OCI-LY1 (cell line): ENCODE data around the gene PRTN3.

Experiments used
- H2AFZ ChIP-seq: fragments of 200-600 bp; sonication (generic), shearing (Covaris generic); 2 replicates; pipeline ENCODE4 v1.6.0; 2014; ENCODE audit warnings: antibody characterized with exemption, mild to moderate bottlenecking, low read length
- H3F3A ChIP-seq: fragments of 200-600 bp; sonication (generic), shearing (Covaris generic); 2 replicates; pipeline ENCODE4 v1.6.0; 2014; ENCODE audit warnings: mild to moderate bottlenecking, antibody characterized with exemption, low read length, moderate library complexity; ENCODE audit not compliant: insufficient read depth
- H3K27ac ChIP-seq: fragments of 200-600 bp; sonication (generic); 2 replicates; pipeline ENCODE4 v1.5.1; 2014; ENCODE audit warnings: low read length, mixed run types, mild to moderate bottlenecking, low read depth; ENCODE audit not compliant: poor library complexity, severe bottlenecking
- H3K27me3 ChIP-seq: fragments of 200-600 bp; sonication (generic); 2 replicates; pipeline ENCODE4 v1.6.0; 2014; ENCODE audit warnings: antibody characterized with exemption, mild to moderate bottlenecking, low read length, moderate library complexity; ENCODE audit not compliant: insufficient read depth
- H3K36me3 ChIP-seq: fragments of 200-600 bp; sonication (generic); 2 replicates; pipeline ENCODE4 v1.6.1; 2014; ENCODE audit warnings: mild to moderate bottlenecking, antibody characterized with exemption, low read length, moderate library complexity, mixed read lengths; ENCODE audit not compliant: insufficient read depth
- H3K4me1 ChIP-seq: fragments of 200-600 bp; sonication (generic); 2 replicates; pipeline ENCODE4 v1.5.1; 2014; ENCODE audit warnings: mild to moderate bottlenecking, low read length, moderate library complexity; ENCODE audit not compliant: insufficient read depth, severe bottlenecking
- H3K4me2 ChIP-seq: fragments of 200-600 bp; sonication (generic), shearing (Covaris generic); 2 replicates; pipeline ENCODE4 v1.6.1; 2014; ENCODE audit warnings: low read length
- H3K4me3 ChIP-seq: fragments of 200-600 bp; sonication (generic); 2 replicates; pipeline ENCODE4 v1.5.1; 2014; ENCODE audit warnings: low read length, low read depth, mild to moderate bottlenecking, mixed read lengths; ENCODE audit not compliant: poor library complexity, severe bottlenecking
- H3K79me2 ChIP-seq: fragments of 200-600 bp; shearing (Covaris generic); 2 replicates; pipeline ENCODE4 v1.6.1; 2016; ENCODE audit warnings: mixed run types, low read length, mixed read lengths; ENCODE audit not compliant: insufficient read depth
- H3K9ac ChIP-seq: fragments of 200-600 bp; sonication (generic), shearing (Covaris generic); 2 replicates; pipeline ENCODE4 v1.6.1; 2014; ENCODE audit warnings: mild to moderate bottlenecking, low read length, mixed read lengths
- H3K9me2 ChIP-seq: fragments of 200-600 bp; sonication (generic), shearing (Covaris generic); 2 replicates; pipeline ENCODE4 v1.6.1; 2014; ENCODE audit warnings: low read depth, mild to moderate bottlenecking, low read length, mixed read lengths
- H3K9me3 ChIP-seq: fragments of 200-600 bp; shearing (Covaris generic); 2 replicates; pipeline ENCODE4 v1.6.1; 2014; ENCODE audit warnings: low read length, mixed read lengths
- H4K20me1 ChIP-seq: fragments of 200-600 bp; sonication (generic), shearing (Covaris generic); 2 replicates; pipeline ENCODE4 v1.6.0; 2016; ENCODE audit warnings: mild to moderate bottlenecking, low read length; ENCODE audit not compliant: insufficient read depth
- CTCF ChIP-seq: fragments of 200-600 bp; sonication (generic), shearing (Covaris generic); IDR thresholded peaks from 2 replicates; pipeline ENCODE4 v1.5.1; 2017; ENCODE audit warnings: mild to moderate bottlenecking, antibody characterized with exemption, low read length, moderate library complexity, mixed read lengths
- EZH2 ChIP-seq: fragments of 200-600 bp; sonication (generic), shearing (Covaris generic); IDR thresholded peaks from 2 replicates; pipeline ENCODE4 v1.8.0; 2017; ENCODE audit warnings: borderline replicate concordance, mixed run types, mild to moderate bottlenecking, antibody characterized with exemption, low read length, moderate library complexity, mixed read lengths

PRTN3 gene, protein sequence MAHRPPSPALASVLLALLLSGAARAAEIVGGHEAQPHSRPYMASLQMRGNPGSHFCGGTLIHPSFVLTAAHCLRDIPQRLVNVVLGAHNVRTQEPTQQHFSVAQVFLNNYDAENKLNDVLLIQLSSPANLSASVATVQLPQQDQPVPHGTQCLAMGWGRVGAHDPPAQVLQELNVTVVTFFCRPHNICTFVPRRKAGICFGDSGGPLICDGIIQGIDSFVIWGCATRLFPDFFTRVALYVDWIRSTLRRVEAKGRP

GRCh38 chr19:840519-841206 is at the start of gene PRTN3:
TSS of gene PRTN3 (plus strand) at chr19:840999. CDS start at chr19:841009, 10 bp downstream.
- TF ChIP-seq EZH2 (no peak), CTCF (no peak)
- no peaks in the 10 kb centered on the region for H3K79me2 ChIP-seq
- no peak within 1 kb of the TSS for H3K4me2 ChIP-seq
- no peaks in the 10 kb centered on the region for H3K9me2 ChIP-seq
- H3K4me3 ChIP-seq = no peak within 1 kb of the TSS
- no peaks in the 10 kb centered on the region for H3K9me3 ChIP-seq
- H3K27ac ChIP-seq = no peak within 1 kb of the TSS
- no peaks in the 10 kb centered on the region for H3K4me1 ChIP-seq
- peaks cover 4% of the 10 kb centered on the region; the same call in 1 of the 2 replicates for H3K27me3 ChIP-seq
- no peaks in the 10 kb centered on the region for H4K20me1 ChIP-seq
- H3F3A ChIP-seq = no peaks in the 10 kb centered on the region
- H3K9ac ChIP-seq = no peak within 1 kb of the TSS
- H2AFZ ChIP-seq = no peak within 1 kb of the TSS
- H3K36me3 ChIP-seq = no peaks in the 10 kb centered on the region

DNA sequence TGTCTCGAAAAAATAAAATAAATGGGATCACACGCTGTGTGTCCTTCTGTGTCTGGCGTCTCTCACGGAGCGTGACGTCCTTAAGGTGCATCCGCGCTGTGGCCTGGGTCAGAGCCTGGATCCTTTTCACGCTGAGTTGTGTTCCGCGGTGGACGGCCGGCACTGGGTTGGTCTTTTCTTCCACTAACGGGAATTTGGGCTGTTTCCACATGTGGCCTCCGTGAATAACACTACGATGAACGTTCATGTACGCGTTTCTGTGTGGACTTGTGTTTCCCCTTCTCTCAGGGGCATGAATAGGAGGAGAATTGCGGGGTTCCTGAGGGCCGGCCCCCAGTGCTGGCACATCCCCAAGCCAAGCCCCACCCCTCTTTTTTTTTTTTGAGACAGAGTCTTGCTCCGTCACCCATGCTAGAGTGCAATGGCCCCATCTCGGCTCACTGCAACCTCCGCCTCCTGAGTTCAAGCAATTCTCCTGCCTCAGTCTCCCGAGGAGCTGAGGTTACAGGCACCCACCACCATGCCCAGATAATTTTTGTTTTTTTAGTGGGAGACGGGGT is 49.7 kb upstream of the PRTN3 start:
- Histone ChIP-seq H3K9me2 (no peaks in the 10 kb centered on the region), H3K4me1 (peaks cover 6% of the 10 kb centered on the region), H3K9ac (no peak overlapping the region)

More for the DNA sequence above, 49.7 kb upstream of the PRTN3 start:
- H3K27ac ChIP-seq = no peak overlapping the region
- H3K79me2 ChIP-seq = no peaks in the 10 kb centered on the region
- no peaks in the 10 kb centered on the region for H3F3A ChIP-seq
- no peaks in the 10 kb centered on the region for H4K20me1 ChIP-seq
- peaks cover 9% of the 10 kb centered on the region; the same call in 1 of the 2 replicates for H3K27me3 ChIP-seq
- no peak overlapping the region for H2AFZ ChIP-seq
- H3K4me2 ChIP-seq = no peak overlapping the region
- H3K36me3 ChIP-seq = no peaks in the 10 kb centered on the region
- H3K4me3 ChIP-seq = no peak overlapping the region
- TF ChIP-seq EZH2 (no peak), CTCF (no peak)
- H3K9me3 ChIP-seq = no peaks in the 10 kb centered on the region
